ENCODE measurements around the gene CXCR1. TPM values are rescaled to one million over a fixed set of nuclear protein-coding genes. Genes with fewer than 3 reads are reported as not detected.

CXCR1 gene
- total RNA-seq: 0.11 TPM in 1 of 2 replicates, not detected in the other

DNA sequence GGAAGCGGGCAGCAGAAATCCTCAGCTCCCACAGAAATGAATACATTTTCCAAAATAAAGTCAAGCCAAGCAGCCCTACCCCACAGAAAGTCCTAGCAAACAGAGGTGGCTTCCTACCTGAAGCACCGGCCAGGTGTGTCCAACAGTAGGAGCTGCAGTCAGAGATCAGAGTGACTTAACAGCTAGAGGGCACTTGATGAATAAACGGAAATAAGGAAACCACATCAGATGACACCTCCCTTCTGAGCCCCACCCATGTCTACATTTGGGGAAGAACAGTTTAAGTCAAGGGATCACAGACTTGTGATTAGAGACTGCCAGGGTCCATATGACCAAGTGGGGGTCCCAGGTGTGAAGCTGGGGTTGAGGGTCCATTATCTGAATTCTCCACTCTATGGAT, at the start of gene CXCR1:
Gene CXCR1 (minus strand): TSS at position 172 of the 400 bp plus-strand sequence. CDS start 1,751 bp downstream, outside the sequence.

DNA sequence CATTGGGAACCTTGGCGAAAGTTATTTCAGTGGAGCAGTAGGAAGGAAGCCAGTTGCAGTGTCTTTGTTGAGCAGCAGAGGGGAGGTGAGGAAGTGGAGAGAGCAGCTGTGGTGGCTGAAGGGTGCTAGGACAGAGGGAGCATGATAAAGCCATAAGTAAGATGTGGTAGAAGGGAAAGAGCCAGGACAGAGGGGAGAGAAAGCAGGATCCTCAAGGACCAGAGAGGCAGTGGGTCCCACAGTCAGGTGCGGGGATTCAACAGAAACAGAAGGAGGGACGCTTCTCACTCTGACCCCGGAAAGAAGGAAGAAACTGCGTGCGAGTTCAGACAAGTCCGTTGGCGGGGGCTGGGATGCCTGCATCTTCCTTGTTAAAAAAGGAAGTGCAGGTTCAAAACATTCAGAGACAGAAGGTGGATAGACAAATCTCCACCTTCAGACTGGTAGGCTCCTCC, 41.1 kb downstream of the CXCR1 start, which contains the start of gene CXCR2:
Gene CXCR2 (plus strand): TSS at position 403 of the 455 bp plus-strand sequence. CDS start 8,774 bp downstream, outside the sequence.

Other genes with a start within 250 kb of the CXCR1 start
- gene TNS1, start 164.0 kb downstream of the CXCR1 start, total RNA-seq: 0.39 and 4.2 TPM in 2 replicates
- gene RUFY4, start 97.7 kb downstream of the CXCR1 start, total RNA-seq: not detected in 2 replicates
- gene CXCR2, start 40.9 kb downstream of the CXCR1 start, total RNA-seq: not detected in 2 replicates
- gene ARPC2, start 50.2 kb upstream of the CXCR1 start, total RNA-seq: 709 and 716 TPM in 2 replicates
- gene GPBAR1, start 94.1 kb upstream of the CXCR1 start, total RNA-seq: not detected in 2 replicates
- gene AAMP, start 103.2 kb upstream of the CXCR1 start, total RNA-seq: 126 and 189 TPM in 2 replicates
- gene PNKD, start 103.6 kb upstream of the CXCR1 start, total RNA-seq: 30.8 and 32.3 TPM in 2 replicates
- gene TMBIM1, start 125.5 kb upstream of the CXCR1 start, total RNA-seq: 266 and 371 TPM in 2 replicates
- gene CATIP, start 189.9 kb upstream of the CXCR1 start, total RNA-seq: not detected in 2 replicates
- 0.08 TPM in 1 of 2 replicates, not detected in the other for gene SLC11A1, start 215.3 kb upstream of the CXCR1 start, total RNA-seq
- gene CTDSP1, start 232.9 kb upstream of the CXCR1 start, total RNA-seq: 50.7 and 53.1 TPM in 2 replicates

All from hair follicular keratinocyte (primary cell).